ENCODE measurements around the gene PFKL.

- TF ChIP-seq SMAD3 (CRISPR knock-in tag; IDR thresholded peaks at IDR 0.05; ENCODE audit: borderline replicate concordance) (no peak), CREM (CRISPR knock-in tag; IDR thresholded peaks at IDR 0.05) (no peak), ZNF232 (CRISPR knock-in tag; IDR thresholded peaks at IDR 0.05) (no peak), FOXJ3 (CRISPR knock-in tag; IDR thresholded peaks at IDR 0.05; ENCODE audit: borderline replicate concordance) (no peak), ZNF671 (CRISPR knock-in tag; IDR thresholded peaks at IDR 0.05) (no peak), JUN (CRISPR knock-in tag; IDR thresholded peaks at IDR 0.05) (no peak), ATF3 (CRISPR knock-in tag; conservative IDR thresholded peaks at IDR 0.05) (no peak)
- TF ChIP-seq, protein P1, sequence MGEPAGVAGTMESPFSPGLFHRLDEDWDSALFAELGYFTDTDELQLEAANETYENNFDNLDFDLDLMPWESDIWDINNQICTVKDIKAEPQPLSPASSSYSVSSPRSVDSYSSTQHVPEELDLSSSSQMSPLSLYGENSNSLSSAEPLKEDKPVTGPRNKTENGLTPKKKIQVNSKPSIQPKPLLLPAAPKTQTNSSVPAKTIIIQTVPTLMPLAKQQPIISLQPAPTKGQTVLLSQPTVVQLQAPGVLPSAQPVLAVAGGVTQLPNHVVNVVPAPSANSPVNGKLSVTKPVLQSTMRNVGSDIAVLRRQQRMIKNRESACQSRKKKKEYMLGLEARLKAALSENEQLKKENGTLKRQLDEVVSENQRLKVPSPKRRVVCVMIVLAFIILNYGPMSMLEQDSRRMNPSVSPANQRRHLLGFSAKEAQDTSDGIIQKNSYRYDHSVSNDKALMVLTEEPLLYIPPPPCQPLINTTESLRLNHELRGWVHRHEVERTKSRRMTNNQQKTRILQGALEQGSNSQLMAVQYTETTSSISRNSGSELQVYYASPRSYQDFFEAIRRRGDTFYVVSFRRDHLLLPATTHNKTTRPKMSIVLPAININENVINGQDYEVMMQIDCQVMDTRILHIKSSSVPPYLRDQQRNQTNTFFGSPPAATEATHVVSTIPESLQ (CRISPR knock-in tag; IDR thresholded peaks at IDR 0.05), result no peak
- TF ChIP-seq, protein P2, sequence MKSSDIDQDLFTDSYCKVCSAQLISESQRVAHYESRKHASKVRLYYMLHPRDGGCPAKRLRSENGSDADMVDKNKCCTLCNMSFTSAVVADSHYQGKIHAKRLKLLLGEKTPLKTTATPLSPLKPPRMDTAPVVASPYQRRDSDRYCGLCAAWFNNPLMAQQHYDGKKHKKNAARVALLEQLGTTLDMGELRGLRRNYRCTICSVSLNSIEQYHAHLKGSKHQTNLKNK (CRISPR knock-in tag; IDR thresholded peaks at IDR 0.05), result no peak
- TF ChIP-seq, protein P3, sequence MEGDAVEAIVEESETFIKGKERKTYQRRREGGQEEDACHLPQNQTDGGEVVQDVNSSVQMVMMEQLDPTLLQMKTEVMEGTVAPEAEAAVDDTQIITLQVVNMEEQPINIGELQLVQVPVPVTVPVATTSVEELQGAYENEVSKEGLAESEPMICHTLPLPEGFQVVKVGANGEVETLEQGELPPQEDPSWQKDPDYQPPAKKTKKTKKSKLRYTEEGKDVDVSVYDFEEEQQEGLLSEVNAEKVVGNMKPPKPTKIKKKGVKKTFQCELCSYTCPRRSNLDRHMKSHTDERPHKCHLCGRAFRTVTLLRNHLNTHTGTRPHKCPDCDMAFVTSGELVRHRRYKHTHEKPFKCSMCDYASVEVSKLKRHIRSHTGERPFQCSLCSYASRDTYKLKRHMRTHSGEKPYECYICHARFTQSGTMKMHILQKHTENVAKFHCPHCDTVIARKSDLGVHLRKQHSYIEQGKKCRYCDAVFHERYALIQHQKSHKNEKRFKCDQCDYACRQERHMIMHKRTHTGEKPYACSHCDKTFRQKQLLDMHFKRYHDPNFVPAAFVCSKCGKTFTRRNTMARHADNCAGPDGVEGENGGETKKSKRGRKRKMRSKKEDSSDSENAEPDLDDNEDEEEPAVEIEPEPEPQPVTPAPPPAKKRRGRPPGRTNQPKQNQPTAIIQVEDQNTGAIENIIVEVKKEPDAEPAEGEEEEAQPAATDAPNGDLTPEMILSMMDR (IDR thresholded peaks at IDR 0.05), result no peak
- TF ChIP-seq, protein P4, sequence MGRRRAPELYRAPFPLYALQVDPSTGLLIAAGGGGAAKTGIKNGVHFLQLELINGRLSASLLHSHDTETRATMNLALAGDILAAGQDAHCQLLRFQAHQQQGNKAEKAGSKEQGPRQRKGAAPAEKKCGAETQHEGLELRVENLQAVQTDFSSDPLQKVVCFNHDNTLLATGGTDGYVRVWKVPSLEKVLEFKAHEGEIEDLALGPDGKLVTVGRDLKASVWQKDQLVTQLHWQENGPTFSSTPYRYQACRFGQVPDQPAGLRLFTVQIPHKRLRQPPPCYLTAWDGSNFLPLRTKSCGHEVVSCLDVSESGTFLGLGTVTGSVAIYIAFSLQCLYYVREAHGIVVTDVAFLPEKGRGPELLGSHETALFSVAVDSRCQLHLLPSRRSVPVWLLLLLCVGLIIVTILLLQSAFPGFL (CRISPR knock-in tag; IDR thresholded peaks at IDR 0.05; ENCODE audit: borderline replicate concordance), result no peak
- TF ChIP-seq, protein P5, sequence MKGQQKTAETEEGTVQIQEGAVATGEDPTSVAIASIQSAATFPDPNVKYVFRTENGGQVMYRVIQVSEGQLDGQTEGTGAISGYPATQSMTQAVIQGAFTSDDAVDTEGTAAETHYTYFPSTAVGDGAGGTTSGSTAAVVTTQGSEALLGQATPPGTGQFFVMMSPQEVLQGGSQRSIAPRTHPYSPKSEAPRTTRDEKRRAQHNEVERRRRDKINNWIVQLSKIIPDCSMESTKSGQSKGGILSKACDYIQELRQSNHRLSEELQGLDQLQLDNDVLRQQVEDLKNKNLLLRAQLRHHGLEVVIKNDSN (CRISPR knock-in tag; IDR thresholded peaks at IDR 0.05), result no peak
- TF ChIP-seq, protein P6, sequence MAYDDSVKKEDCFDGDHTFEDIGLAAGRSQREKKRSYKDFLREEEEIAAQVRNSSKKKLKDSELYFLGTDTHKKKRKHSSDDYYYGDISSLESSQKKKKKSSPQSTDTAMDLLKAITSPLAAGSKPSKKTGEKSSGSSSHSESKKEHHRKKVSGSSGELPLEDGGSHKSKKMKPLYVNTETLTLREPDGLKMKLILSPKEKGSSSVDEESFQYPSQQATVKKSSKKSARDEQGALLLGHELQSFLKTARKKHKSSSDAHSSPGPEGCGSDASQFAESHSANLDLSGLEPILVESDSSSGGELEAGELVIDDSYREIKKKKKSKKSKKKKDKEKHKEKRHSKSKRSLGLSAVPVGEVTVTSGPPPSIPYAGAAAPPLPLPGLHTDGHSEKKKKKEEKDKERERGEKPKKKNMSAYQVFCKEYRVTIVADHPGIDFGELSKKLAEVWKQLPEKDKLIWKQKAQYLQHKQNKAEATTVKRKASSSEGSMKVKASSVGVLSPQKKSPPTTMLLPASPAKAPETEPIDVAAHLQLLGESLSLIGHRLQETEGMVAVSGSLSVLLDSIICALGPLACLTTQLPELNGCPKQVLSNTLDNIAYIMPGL (CRISPR knock-in tag; IDR thresholded peaks at IDR 0.05), result no peak
Measured at GRCh38 chr21:44365967-44366585, 66.2 kb downstream of the PFKL start.

Measured in WTC11 (cell line).